KOPT-K1 (cell line): ENCODE data around the gene MYH2.
"Not testable (repeated sequence)": the region's sequence is repeated elsewhere in the genome, so short reads cannot be mapped to it uniquely, and the experiment has no call there.

Experiments used
- H3K27ac ChIP-seq: fragments of 200-600 bp; sonication (generic); 2 replicates; pipeline ENCODE4 v1.5.1; 2016; ENCODE audit warnings: antibody characterized with exemption, mild to moderate bottlenecking, low read depth, low read length; ENCODE audit not compliant: poor library complexity, severe bottlenecking
- H3K36me3 ChIP-seq: fragments of 200-600 bp; sonication (generic); 2 replicates; pipeline ENCODE4 v1.5.1; 2017; ENCODE audit warnings: antibody characterized with exemption, mild to moderate bottlenecking, low read length, moderate library complexity; ENCODE audit not compliant: insufficient read depth
- H3K9me3 ChIP-seq: fragments of 200-600 bp; sonication (generic); 2 replicates; pipeline ENCODE4 v1.5.1; 2017; ENCODE audit warnings: antibody characterized with exemption, low read length, mild to moderate bottlenecking; ENCODE audit not compliant: insufficient read depth, poor library complexity, severe bottlenecking

Gene MYH2

DNA sequence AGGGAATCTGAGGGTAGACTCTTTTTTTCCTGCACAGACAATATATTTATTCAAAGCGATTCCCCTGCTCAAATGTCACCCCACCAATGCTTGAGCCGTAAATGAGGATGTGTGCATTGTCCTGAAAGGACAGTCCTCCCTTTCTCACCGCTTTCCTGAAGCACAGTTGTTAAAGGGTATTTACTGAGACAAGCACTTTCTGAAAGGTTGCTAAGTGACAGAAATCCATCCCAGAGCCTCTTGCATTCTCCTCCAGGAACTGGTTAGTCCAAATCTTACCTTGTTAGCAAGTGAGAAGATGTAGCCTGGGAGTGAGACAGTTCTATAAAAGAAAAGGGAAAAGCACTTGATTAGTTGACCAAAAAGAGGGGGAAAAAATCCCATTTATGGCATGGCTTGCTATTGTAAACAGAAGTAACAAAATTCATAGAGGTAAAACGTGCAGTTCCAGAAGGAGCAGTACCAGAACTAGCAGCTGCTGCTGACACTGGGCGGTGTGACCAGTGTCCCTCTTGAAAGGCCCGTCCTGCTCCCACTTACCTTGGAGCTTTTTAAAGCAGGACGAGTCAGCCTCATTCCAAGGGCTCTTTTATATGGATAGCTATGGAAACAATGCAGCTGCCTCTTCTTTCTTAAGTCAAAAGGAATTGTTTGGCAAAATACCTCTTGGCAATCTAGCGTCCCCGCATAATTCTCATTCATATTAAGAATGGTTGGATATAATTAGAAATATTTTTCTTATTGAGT is at the start of gene MYH2:
Gene MYH2 (minus strand): TSS at position 563 of the 747 bp plus-strand sequence. CDS start 1,738 bp downstream, outside the sequence.
- no peaks in the 10 kb centered on the region for H3K9me3 ChIP-seq
- no peak within 1 kb of the TSS for H3K27ac ChIP-seq
- H3K36me3 ChIP-seq: no peaks in the 10 kb centered on the region

- Histone ChIP-seq H3K36me3 (no peaks in the 10 kb centered on the region), H3K9me3 (no peaks in the 10 kb centered on the region), H3K27ac (no peak overlapping the region)
These were observed 49.2 kb upstream of the MYH2 start for GRCh38 chr17:10598621-10599020.

DNA sequence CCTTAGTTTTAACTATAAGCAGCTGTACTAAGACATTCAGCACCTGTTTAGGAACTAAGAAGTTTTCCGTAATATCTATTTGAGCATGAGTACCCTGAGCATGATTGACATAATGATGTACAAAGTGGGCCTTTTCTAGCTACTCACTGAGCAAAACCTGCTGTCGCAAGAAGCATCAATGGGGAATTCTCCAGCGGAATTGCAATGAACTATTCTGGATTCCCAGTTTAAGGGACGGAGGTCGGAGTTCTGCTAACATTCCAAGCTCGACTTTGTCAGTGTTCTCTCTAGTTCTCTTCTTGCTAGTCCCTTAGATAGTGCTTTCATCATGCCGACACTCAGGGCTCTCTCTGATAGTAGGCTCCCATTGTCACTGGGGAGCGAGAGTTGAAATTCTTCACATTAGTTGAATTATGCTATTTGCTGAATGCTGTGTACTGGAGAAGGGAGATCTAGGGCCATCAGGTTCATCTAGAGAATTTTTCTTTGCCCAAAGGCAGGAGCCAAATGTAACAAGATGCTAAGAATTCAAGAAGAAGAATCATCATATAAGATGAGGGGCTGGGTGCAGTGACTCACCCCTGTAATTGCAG is 40.2 kb upstream of the MYH2 start:
- H3K36me3 ChIP-seq: no peaks in the 10 kb centered on the region
- H3K27ac ChIP-seq: no peak overlapping the region
- H3K9me3 ChIP-seq: no peaks in the 10 kb centered on the region

GRCh38 chr17:10585529-10585928 is 36.1 kb upstream of the MYH2 start:
- Histone ChIP-seq H3K9me3 (no peaks in the 10 kb centered on the region), H3K36me3 (no peaks in the 10 kb centered on the region), H3K27ac (no peak overlapping the region)

GRCh38 chr17:10583834-10584233 is 34.4 kb upstream of the MYH2 start:
- Histone ChIP-seq H3K27ac (no peak overlapping the region), H3K36me3 (no peaks in the 10 kb centered on the region), H3K9me3 (no peaks in the 10 kb centered on the region)

DNA sequence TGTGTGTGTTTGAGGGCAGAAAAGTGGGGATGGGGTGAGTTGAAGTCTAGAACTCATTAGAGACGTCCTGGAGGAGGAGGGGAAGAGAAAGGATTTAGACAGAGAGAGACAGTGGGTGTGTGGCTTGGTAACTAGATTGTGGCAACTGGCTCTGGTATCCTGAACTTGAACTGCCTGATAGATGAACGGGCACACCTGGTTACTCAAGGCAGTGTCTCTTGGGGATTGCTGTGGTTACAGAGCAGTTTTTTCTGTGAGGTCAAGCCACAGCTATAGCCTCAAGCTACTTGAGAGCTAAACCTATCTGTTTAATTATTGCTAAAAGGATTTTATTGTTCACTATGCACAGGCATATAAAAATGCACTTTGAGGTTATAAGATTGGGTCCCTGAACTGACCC is 29.8 kb upstream of the MYH2 start:
- Histone ChIP-seq H3K27ac (no peak overlapping the region), H3K9me3 (no peaks in the 10 kb centered on the region), H3K36me3 (no peaks in the 10 kb centered on the region)

- no peak overlapping the region for H3K27ac ChIP-seq
- no peaks in the 10 kb centered on the region for H3K36me3 ChIP-seq
- H3K9me3 ChIP-seq: no peaks in the 10 kb centered on the region
These were observed 24.9 kb upstream of the MYH2 start for GRCh38 chr17:10574324-10574723.

GRCh38 chr17:10563991-10564660 is 14.7 kb upstream of the MYH2 start:
- Histone ChIP-seq H3K9me3 (no peaks in the 10 kb centered on the region), H3K36me3 (no peaks in the 10 kb centered on the region), H3K27ac (no peak overlapping the region)

- no peaks in the 10 kb centered on the region for H3K9me3 ChIP-seq
- H3K27ac ChIP-seq: no peak overlapping the region
- H3K36me3 ChIP-seq: no peaks in the 10 kb centered on the region
These were observed 8.6 kb upstream of the MYH2 start for GRCh38 chr17:10558049-10558448.

DNA sequence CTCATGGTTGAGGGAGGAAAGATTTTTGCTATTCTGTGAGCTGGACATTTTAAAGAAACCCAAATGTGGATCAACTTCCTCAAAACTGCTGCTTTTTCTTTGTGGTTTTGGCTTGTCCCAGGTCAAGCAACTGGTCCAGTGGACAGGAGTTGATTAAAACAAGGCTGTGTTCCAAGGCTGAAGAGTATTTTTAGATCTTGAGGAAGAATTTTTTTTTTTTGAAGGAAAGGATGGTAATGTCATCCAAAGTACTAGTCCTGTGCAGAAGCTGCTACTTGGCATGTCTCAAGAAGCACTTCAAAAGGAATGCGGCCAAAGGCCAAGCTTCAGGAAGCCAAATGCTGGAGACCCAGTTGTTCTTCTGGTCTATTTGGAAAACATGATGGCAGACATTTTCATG is 8.0 kb upstream of the MYH2 start:
- Histone ChIP-seq H3K27ac (no peak overlapping the region), H3K36me3 (no peaks in the 10 kb centered on the region), H3K9me3 (no peaks in the 10 kb centered on the region)

DNA sequence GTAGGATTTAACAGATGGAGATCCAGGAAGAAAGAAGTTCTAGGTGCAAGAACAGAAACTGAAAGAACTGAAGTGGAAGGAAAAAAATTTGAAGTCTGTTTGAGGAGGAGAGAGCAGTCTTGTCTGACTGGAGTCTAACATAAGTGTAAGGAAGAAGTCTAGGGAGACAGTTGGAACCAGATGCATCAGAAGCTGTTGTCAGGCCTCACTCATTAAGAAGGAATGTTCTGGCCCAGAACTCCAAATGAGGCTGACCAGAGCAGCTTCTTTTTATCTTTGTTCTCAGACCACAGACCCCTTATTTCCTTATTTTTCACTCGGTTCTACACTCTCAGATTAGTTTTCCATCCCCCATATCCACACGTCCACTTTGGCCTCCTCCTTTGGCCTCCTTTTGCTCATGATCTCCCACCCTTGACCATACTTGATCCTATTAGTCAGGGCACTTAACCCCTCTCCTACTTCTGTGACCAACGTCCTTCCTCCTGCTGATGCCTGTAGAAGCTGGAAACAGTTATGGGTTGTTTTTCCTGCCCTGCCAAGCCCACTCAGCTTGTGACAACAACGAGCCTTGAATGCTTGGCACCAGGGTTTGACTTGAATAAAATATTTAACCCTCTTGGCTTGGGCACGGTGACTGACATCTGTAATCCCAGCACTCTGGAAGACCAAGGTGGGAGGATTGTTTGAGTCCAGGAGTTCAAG is 7.0 kb upstream of the MYH2 start:
- Histone ChIP-seq H3K27ac (no peak overlapping the region), H3K36me3 (no peaks in the 10 kb centered on the region), H3K9me3 (no peaks in the 10 kb centered on the region)

DNA sequence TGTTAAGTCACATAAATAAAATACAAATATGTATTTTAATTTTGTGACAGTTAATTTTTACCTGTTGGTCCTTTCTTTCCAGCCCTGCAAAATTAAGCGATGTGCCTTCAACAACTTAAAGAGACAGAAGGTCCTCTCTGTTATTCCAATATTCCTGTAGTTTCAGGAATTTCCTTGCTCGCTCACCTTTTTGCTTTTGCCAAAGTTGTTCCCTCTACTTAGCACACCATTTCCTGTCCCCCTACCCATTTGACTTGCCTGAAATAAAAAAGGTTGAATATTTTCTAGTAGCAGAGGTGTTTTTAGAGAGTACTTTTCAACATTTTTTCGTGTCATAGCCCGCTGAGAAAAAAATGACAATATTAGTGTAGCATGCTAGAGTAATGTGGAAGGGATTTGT is 556 bp upstream of the MYH2 start:
- Histone ChIP-seq H3K27ac (no peak overlapping the region), H3K36me3 (no peaks in the 10 kb centered on the region), H3K9me3 (no peaks in the 10 kb centered on the region)

DNA sequence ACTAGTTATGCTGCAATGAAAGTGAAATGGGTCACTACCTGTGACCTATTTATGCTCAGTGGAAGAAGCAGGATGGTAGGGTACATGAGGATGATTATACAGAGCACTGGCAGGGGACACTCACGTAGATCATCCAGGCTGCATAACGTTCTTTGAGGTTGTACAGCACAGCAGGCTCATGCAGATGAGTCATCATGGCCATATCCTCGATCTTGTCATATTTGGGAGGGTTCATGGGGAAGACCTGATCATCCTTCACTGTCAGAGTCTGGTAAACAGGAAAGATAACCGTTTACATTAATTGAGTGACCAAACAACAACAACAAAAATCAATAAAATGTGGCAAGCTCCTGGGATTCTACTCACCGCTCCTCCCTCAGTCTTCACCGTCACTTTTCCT is 2.1 kb downstream of the MYH2 start:
- Histone ChIP-seq H3K9me3 (no peaks in the 10 kb centered on the region), H3K36me3 (no peaks in the 10 kb centered on the region), H3K27ac (no peak overlapping the region)

- H3K27ac ChIP-seq, H3K36me3 ChIP-seq: not testable (repeated sequence)
- H3K9me3 ChIP-seq: peaks cover 12% of the 10 kb centered on the region
These were observed 6.0 kb downstream of the MYH2 start for GRCh38 chr17:10543486-10543885.

- peaks cover 12% of the 10 kb centered on the region for H3K9me3 ChIP-seq
- H3K36me3 ChIP-seq, H3K27ac ChIP-seq: not testable (repeated sequence)
These were observed 8.3 kb downstream of the MYH2 start for GRCh38 chr17:10541179-10541578.
